ENCODE measurements around the gene PCDHGA1. TPM values are rescaled to one million over a fixed set of nuclear protein-coding genes. Genes with fewer than 3 reads are reported as not detected.

The PCDHGA1 gene
- total RNA-seq, 4 donors from 2014 or later, result 0.26 to 0.38 (median 0.33) TPM

- WGBS, result 79% methylated on average over 4 of the region's 4 CpGs
Observed at GRCh38 chr5:141515946-141516671, 185.8 kb downstream of the PCDHGA1 start.

GRCh38 chr5:141516672-141517025 lies 186.3 kb downstream of the PCDHGA1 start:
- no peaks in the 10 kb centered on the region for H3K27me3 ChIP-seq
- H3K9me3 ChIP-seq, result no peaks in the 10 kb centered on the region
- peaks cover 26% of the 10 kb centered on the region for H3K36me3 ChIP-seq
- WGBS, result 76% methylated on average over 8 of the region's 8 CpGs
- DNase-seq (ENCODE audit: low spot score in 2 of 2), result no peak
- no peak for TF ChIP-seq POLR2AphosphoS5 (IDR thresholded peaks at IDR 0.05)
- no peak for TF ChIP-seq EP300 (IDR thresholded peaks at IDR 0.05)
- TF ChIP-seq CTCF (IDR thresholded peaks at IDR 0.05), result no peak
- no peak for TF ChIP-seq POLR2A (IDR thresholded peaks at IDR 0.05)
- H3K4me3 ChIP-seq, result no peak overlapping the region
- peak overlapping the region; percentile 93 for H3K27ac ChIP-seq
- H3K4me1 ChIP-seq, result peaks cover 77% of the 10 kb centered on the region

More at GRCh38 chr5:141515946-141516671, 185.8 kb downstream of the PCDHGA1 start:
- Histone ChIP-seq H3K27ac (peak overlapping the region; percentile 93), H3K9me3 (no peaks in the 10 kb centered on the region), H3K27me3 (no peaks in the 10 kb centered on the region), H3K36me3 (peaks cover 30% of the 10 kb centered on the region), H3K4me3 (no peak overlapping the region), H3K4me1 (peaks cover 71% of the 10 kb centered on the region)
- TF ChIP-seq EP300 (IDR thresholded peaks at IDR 0.05) (no peak), POLR2A (IDR thresholded peaks at IDR 0.05) (no peak), POLR2AphosphoS5 (IDR thresholded peaks at IDR 0.05) (no peak), CTCF (IDR thresholded peaks at IDR 0.05) (no peak)
- DNase-seq (ENCODE audit: low spot score in 2 of 2), result no peak

- WGBS, result 88% methylated on average over 8 of the region's 8 CpGs
- Histone ChIP-seq H3K4me3 (no peak overlapping the region), H3K27ac (peak overlapping the region; percentile 93), H3K27me3 (no peaks in the 10 kb centered on the region), H3K4me1 (peaks cover 79% of the 10 kb centered on the region), H3K36me3 (peaks cover 26% of the 10 kb centered on the region), H3K9me3 (no peaks in the 10 kb centered on the region)
- no peak for TF ChIP-seq CTCF (IDR thresholded peaks at IDR 0.05)
- no peak for TF ChIP-seq EP300 (IDR thresholded peaks at IDR 0.05)
- no peak for TF ChIP-seq POLR2AphosphoS5 (IDR thresholded peaks at IDR 0.05)
- TF ChIP-seq POLR2A (IDR thresholded peaks at IDR 0.05), result no peak
- DNase-seq (ENCODE audit: low spot score in 2 of 2), result no peak
Observed at GRCh38 chr5:141517312-141517711, 187.0 kb downstream of the PCDHGA1 start.

GRCh38 chr5:141517880-141518617 lies 187.7 kb downstream of the PCDHGA1 start:
- Histone ChIP-seq H3K36me3 (peaks cover 27% of the 10 kb centered on the region), H3K4me3 (no peak overlapping the region), H3K4me1 (peaks cover 79% of the 10 kb centered on the region), H3K27ac (no peak overlapping the region), H3K9me3 (no peaks in the 10 kb centered on the region), H3K27me3 (no peaks in the 10 kb centered on the region)
- TF ChIP-seq POLR2A (IDR thresholded peaks at IDR 0.05) (no peak), POLR2AphosphoS5 (IDR thresholded peaks at IDR 0.05) (no peak), CTCF (IDR thresholded peaks at IDR 0.05) (no peak), EP300 (IDR thresholded peaks at IDR 0.05) (no peak)
- DNase-seq (ENCODE audit: low spot score in 2 of 2), result no peak
- 86% methylated on average over 11 of the region's 11 CpGs for WGBS

GRCh38 chr5:141518618-141519015 lies 188.3 kb downstream of the PCDHGA1 start:
- Histone ChIP-seq H3K4me3 (no peak overlapping the region), H3K27me3 (no peaks in the 10 kb centered on the region), H3K4me1 (peaks cover 75% of the 10 kb centered on the region), H3K36me3 (peaks cover 31% of the 10 kb centered on the region), H3K27ac (no peak overlapping the region), H3K9me3 (no peaks in the 10 kb centered on the region)
- DNase-seq (ENCODE audit: low spot score in 2 of 2), result no peak
- no peak for TF ChIP-seq POLR2AphosphoS5 (IDR thresholded peaks at IDR 0.05)
- no peak for TF ChIP-seq CTCF (IDR thresholded peaks at IDR 0.05)
- no peak for TF ChIP-seq EP300 (IDR thresholded peaks at IDR 0.05)
- TF ChIP-seq POLR2A (IDR thresholded peaks at IDR 0.05), result no peak
- WGBS, result 91% methylated on average over 1 of the region's 1 CpG
